Fibroblast of lung (primary cell): ENCODE measurements around the gene HS3ST3A1.

ENCODE experiments used
- EZH2 ChIP-seq: IDR thresholded peaks from 2 replicates; pipeline ENCODE4 v1.5.1; 2012; ENCODE audit warnings: low read length, control low read depth, mild to moderate bottlenecking; ENCODE audit errors: missing control alignments
- TF ChIP-seq, protein P1 (sequence below), 2 donors: IDR thresholded peaks in 1 of 2; conservative IDR thresholded peaks in 1 of 2; 1 replicate in 1 of 2; 2 replicates in 1 of 2; pipeline ENCODE4 v1.5.1; 2011 to 2012; ENCODE audit warnings: low read length in 2 of 2, control low read depth in 1 of 2, inconsistent platforms in 1 of 2, low read depth in 1 of 2, mild to moderate bottlenecking in 1 of 2

DNA sequence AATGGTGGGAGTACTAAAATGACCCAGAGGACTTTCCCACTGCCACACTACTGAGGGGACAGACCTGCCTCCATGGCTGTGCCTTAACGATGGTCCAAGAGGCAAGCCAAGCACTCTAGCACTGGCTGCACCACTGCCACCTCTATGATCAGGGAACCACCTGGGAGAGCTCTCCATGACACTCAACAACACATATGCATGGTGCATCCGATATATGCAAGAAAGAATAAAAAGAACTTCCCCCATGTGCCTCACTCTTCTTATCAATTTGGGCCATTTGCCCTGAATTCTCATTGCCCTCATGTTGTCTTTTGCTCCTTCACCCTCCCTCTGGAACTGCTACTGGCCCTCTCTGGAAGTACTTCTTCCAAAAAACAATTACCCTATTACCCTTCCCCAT, 99.5 kb downstream of the HS3ST3A1 start:
- TF ChIP-seq, protein P1, sequence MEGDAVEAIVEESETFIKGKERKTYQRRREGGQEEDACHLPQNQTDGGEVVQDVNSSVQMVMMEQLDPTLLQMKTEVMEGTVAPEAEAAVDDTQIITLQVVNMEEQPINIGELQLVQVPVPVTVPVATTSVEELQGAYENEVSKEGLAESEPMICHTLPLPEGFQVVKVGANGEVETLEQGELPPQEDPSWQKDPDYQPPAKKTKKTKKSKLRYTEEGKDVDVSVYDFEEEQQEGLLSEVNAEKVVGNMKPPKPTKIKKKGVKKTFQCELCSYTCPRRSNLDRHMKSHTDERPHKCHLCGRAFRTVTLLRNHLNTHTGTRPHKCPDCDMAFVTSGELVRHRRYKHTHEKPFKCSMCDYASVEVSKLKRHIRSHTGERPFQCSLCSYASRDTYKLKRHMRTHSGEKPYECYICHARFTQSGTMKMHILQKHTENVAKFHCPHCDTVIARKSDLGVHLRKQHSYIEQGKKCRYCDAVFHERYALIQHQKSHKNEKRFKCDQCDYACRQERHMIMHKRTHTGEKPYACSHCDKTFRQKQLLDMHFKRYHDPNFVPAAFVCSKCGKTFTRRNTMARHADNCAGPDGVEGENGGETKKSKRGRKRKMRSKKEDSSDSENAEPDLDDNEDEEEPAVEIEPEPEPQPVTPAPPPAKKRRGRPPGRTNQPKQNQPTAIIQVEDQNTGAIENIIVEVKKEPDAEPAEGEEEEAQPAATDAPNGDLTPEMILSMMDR (conservative IDR thresholded peaks at IDR 0.05 in 1 of 2, IDR thresholded peaks at IDR 0.05 in 1 of 2; ENCODE audit: low read depth in 1 of 2, low read length in 2 of 2), result no peak
- no peak for TF ChIP-seq EZH2
